GM19455 (cell line): Measurements from ENCODE around the gene MUS81.
"Not testable (repeated sequence)": the region's sequence is repeated elsewhere in the genome, so short reads cannot be mapped to it uniquely, and the experiment has no call there.

Experiments used
- ATAC-seq: cut with Tn5 transposase; IDR thresholded peaks from one replicate; pipeline ENCODE4 v1.9.1; 2021; ENCODE audit not compliant: unreplicated experiment

MUS81 gene

GRCh38 chr11:65891219-65892136, 31.2 kb downstream of the MUS81 start:
- ATAC-seq: no peak

- ATAC-seq: not testable (repeated sequence)
These were observed 31.9 kb downstream of the MUS81 start for GRCh38 chr11:65892137-65892540.

GRCh38 chr11:65892661-65893317, 32.6 kb downstream of the MUS81 start:
- ATAC-seq: no peak

GRCh38 chr11:65894034-65894591, 33.9 kb downstream of the MUS81 start:
- ATAC-seq: no peak

- no peak for ATAC-seq
These were observed 35.3 kb downstream of the MUS81 start for GRCh38 chr11:65895482-65895981.

- no peak for ATAC-seq
These were observed 36.1 kb downstream of the MUS81 start for GRCh38 chr11:65896034-65896999.

GRCh38 chr11:65897020-65897471, 36.8 kb downstream of the MUS81 start:
- no peak for ATAC-seq

- no peak for ATAC-seq
These were observed 38.6 kb downstream of the MUS81 start for GRCh38 chr11:65898656-65899355.

- ATAC-seq: no peak
These were observed 39.3 kb downstream of the MUS81 start for GRCh38 chr11:65899356-65900124.

- ATAC-seq: peak; percentile 72
These were observed 40.1 kb downstream of the MUS81 start, which contains the start of gene FOSL1 for GRCh38 chr11:65900125-65900898. Gene FOSL1, minus strand, starts transcription at chr11:65900388. Its CDS starts 49 bp downstream, at chr11:65900339.

GRCh38 chr11:65900899-65901180, 40.6 kb downstream of the MUS81 start:
- ATAC-seq: no peak

- no peak for ATAC-seq
These were observed 42.8 kb downstream of the MUS81 start for GRCh38 chr11:65903068-65903481.

- no peak for ATAC-seq
These were observed 43.5 kb downstream of the MUS81 start for GRCh38 chr11:65903715-65904114.

- no peak for ATAC-seq
These were observed 46.4 kb downstream of the MUS81 start for GRCh38 chr11:65906602-65907001.

GRCh38 chr11:65907878-65908277, 47.6 kb downstream of the MUS81 start:
- no peak for ATAC-seq

GRCh38 chr11:65911682-65912568, 51.7 kb downstream of the MUS81 start:
- ATAC-seq: no peak

- ATAC-seq: no peak
These were observed 52.6 kb downstream of the MUS81 start for GRCh38 chr11:65912845-65913244.
